ENCODE results near the gene KRR1.
"Not testable (repeated sequence)": the region's sequence is repeated elsewhere in the genome, so short reads cannot be mapped to it uniquely, and the experiment has no call there.

Gene KRR1

DNA sequence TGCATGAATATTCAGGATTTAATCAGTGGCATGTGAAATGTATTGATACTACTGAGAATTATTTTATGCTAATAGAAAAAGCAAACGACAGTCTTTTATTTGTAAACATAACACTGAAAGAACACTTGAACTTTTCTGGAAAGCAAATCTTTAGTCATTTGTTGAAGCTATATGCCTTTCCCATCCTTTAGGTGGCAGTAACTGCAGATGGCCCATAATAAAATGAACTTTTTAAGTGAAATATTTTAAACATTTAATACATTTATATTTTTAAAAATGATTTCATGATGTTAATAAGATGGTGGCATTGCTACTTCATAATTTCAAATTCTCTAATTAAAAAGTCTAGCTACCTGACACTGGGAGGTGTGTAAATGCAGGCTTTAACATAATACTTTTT lies 13.9 kb upstream of the KRR1 start:
- DNase-seq = no peak

DNA sequence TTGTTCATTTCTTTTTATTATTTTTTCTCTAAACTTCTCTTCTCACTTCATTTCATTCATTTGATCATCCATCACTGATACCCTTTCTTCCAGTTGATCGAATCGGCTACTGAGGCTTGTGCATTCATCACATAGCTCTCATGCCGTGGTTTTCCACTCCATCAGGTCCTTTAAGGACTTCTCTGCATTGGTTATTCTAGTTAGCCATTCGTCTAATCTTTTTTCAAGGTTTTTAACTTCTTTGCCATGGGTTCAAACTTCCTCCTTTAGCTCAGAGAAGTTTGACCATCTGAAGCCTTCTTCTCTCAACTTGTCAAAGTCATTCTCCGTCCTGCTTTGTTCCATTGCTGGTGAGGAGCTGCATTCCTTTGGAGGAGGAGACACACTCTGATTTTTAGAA lies 10.7 kb upstream of the KRR1 start:
- not testable (repeated sequence) for DNase-seq

DNA sequence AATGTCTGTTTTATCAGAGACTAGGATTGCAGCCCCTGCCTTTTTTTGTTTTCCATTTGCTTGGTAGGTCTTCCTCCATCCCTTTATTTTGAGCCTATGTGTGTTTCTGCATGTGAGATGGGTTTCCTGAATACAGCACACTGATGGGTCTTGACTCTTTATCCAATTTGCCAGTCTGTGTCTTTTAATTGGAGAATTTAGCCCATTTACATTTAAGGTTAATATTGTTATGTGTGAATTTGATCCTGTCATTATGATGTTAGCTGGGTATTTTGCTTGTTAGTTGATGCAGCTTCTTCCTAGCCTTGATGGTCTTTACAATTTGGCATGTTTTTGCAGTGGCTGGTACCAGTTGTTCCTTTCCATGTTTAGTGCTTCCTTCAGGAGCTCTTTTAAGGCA lies 9.8 kb upstream of the KRR1 start:
- not testable (repeated sequence) for DNase-seq

DNA sequence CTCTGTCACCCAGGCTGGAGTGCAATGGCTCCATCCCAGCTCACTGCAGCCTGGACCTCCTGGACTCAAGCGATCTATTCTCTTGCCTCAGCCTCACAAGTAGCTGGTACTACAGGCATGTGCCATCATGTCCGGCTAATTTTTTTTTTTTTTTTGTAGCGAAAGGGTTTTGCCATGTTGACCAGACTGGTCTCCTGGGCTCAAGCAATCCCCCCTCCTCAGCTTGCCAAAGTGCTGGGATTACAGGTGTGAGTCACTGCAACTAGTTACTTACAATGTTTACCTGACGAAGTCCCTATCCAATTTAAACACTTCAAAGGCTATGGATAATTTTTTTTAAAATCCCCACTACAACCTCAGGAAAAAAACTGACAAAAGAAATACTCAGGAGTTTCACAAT lies 1.8 kb downstream of the KRR1 start:
- no peak for DNase-seq

DNA sequence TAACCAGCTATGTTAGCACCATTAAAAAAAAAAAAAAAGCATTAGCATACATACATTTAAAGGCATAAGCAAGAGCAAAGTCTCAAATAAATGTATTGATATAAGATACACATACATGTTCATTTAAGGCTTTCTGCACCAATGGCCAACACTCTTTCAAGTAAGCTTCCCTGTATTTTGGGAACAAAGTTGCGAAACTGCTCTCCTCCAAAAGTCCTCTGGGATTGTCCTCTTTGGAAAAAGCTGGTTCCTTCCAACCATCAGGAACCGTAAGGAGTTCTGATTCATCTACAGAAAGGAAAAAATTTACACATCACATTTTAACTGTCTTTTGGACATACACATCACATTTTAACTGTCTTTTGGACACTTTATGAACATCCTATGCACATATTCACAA lies 3.2 kb downstream of the KRR1 start:
- DNase-seq = no peak

DNA sequence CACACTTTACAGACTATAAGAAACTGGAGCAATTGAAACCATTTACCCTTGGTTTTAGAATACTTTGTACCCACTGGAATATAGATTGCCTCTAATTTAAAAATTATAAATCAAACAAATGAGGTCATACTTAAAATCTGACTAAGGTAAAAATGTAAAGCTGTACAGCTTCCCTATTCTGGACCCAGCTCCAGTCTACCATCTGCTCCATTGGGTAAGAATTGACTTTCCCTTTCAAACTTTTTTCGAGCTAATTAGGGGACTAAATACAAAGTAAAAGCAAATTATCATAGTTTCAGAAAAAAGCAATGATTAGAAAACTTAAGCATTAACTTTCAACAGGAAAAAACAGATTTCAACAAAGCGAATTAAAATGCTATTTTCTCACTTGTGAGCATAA lies 4.3 kb downstream of the KRR1 start:
- DNase-seq = no peak

DNA sequence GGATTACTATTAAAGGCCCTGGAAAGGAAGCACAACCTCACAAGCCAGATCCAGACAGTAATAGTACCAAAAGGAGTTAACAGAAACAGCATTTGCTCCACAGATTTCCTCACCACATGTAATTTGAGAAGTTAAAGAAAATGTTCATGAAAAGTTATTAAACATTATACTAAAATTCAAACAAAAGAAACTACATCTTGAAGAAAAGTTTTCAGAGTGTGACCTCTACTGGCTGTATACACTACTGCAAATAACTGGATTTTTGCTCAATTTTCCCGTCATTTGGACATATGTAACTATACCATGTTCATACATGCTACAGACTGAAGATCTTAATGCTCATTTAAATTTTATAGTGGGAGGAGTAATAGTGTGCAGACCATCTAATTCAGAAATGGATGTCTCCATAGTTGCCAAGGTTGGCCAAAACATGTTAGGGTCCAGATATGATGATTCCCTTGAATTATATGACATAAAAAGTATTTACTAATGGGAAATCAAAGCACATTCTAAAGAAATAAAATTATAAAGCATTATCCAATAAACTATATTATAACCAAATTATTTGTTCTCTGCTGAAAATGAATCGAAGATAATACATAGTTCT lies 5.6 kb downstream of the KRR1 start:
- no peak for DNase-seq

DNA sequence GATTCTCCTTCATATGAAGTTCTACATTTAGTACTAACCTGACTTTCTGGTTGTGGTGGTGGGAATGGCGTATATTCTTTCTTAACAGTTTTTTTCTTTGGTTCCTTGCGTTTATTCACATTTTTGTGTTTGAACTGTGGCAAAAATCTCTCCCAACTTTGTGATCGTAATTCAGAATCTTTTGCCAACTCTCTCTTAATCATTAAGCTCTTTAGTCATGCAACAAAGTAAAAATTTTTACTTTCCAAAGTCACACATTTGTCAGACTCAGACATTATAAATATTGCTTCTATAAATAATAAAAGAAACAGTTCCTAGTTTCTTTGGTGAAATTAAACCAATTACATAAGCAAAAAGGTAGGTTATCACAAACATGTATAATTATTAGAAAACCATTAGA lies 7.5 kb downstream of the KRR1 start:
- DNase-seq = no peak

DNA sequence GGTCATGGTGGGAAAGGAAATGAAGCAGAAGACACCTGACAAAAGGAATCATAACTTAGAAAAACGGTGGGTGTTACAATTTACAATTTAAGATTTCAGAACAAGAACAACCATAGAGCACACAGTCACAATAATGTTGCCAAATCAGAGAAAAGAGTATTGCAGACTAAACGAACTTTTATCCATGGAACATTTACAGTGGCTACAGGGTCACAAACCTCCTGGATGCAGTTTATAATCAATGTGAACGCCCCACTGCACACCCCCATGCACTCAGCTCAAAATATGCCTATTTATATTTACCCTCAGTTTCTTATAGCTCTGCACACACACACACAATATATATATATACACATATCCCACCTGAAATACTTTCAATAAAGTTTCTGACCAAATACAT lies 8.0 kb downstream of the KRR1 start:
- DNase-seq = no peak

DNA sequence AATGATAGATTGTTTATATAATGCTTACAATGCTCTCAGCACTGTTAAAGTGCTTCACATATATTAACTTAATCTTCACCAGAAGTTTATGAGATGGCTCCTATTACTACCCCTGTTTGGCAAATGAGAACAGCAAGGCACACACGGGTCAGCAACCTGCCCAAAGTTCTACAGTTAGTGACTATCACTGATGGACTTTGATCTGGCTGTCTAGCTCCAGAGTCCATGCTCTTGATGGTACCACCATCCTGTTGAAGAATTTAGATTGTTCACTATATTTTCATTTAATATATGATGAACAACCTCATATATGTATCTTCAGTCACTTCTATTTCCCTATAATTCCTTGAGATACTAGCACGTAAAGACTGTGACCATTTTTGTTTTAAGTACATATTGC lies 20.2 kb downstream of the KRR1 start:
- no peak for DNase-seq

DNA sequence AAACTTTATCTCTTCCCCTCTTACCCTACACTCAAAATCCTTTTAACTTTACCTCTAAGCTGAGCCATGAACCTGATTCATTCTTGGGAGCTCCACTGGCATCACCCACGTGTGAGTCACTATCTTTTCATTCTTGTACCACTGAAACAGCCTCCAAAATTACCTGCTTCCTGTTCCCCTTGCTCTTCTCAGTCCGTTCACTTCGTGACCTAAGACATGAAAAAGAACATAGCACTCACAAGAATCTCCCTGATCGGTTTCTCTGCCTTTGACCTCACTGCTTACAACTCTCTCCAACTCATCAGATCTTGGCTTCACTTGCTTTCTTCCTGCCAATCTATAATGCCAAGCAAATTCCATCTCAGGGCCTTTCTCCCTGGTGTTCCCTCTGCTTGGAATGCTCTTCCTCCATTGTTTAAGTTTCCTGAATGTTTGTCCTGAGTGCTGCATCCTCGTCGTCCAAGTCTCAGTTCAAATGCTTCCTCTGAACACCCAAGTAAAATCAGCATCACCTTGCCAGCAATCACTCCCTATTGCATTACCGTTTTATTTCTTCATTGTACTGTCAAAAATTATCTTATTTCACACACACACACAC lies 21.7 kb downstream of the KRR1 start:
- peak in 2 of 51 donors; percentile 23 to 27 for DNase-seq

DNA sequence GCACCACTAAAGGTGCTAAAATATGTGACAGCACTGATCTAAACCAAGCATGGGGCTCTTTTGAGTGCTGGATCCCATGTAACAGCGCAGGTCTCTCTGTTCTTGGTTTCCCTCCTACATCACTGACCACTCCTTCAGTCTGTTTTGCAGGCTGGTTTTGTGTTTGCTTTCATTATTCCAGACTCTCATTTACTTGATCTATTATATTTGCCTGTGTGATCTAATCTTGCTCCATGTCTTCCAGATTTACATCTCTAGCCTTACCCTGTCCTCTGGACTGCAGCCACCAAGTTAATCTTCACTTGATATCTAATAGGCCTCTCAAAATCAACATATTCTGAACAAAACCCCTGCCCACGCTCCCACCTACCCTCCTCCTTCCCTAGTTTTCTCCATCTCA lies 22.2 kb downstream of the KRR1 start:
- DNase-seq = no peak

DNA sequence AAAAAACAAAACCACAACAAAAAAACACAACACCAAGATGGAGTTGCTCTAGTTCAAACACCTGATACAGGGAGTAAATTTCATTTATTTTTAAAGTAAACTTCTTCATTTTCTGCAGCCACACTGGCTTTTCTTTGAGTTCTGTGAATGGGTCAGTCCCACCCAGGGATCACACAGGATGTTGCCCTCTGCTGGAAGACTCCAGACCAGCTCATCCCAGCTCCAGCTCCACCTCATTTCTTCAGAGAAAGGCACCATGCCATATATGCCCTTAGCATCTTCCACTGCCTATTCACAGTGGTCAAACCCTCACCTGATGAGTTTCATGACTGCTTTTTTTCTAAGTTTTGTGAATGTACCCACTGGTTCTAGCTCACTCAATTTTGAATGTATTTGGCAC lies 22.9 kb downstream of the KRR1 start:
- peak in 6 of 51 donors; percentile 2 to 12 (median 5) for DNase-seq

DNA sequence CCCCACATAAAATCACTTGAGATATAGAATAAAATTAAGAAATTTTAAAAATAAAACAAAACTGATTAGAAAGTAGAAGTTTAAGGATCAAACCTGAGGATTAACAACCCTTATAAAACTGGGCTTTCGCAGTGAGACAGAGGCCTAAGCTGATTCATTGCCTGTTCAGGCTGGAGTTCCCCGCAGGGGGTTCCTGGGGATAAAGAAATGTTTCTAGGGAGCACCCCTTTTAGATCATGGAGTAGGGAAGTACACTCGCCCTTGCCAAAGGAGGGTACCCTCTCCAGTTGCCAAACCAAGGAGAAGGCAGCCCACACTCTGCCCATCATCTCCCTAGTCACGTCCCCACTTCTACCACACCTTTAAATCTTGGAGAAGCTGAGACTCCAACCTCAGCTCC lies 24.1 kb downstream of the KRR1 start:
- DNase-seq = no peak

DNA sequence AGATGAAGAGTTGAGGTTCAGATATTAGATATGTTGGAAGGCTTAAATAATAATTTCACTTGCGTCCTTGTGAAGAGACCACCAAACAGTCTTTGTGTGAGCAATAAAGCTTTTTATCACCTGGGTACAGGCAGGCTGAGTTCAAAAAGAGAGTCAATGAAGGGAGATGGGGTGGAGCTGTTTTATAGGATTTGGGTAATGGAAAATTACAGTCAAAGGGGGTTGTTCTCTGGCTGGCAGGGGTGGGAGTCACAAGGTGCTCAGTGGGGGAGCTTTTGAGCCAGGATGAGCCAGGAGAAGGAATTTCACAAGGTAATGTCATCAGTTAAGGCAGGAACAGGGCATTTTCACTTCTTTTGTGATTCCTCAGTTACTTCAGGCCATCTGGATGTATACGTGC lies 27.0 kb downstream of the KRR1 start:
- not testable (repeated sequence) for DNase-seq

DNA sequence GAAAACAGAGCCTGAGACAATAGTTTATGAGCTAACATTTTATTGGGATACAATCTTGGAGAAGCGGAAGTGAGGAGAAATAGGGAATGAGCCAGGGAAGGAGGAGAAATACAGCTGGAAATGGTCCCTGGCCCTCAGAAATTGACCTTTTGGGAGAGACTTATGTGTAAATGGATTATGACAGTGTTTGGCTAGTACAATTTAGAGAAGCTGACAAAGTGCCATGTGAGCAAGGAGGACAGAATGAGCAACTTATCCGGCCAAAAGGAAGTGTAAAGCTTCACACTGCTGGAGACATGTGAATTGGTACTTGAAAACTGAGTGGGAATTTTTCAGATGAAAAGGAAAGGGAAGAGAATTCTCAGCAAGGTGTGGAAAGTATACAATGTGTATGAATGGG lies 28.0 kb downstream of the KRR1 start:
- no peak for DNase-seq

DNA sequence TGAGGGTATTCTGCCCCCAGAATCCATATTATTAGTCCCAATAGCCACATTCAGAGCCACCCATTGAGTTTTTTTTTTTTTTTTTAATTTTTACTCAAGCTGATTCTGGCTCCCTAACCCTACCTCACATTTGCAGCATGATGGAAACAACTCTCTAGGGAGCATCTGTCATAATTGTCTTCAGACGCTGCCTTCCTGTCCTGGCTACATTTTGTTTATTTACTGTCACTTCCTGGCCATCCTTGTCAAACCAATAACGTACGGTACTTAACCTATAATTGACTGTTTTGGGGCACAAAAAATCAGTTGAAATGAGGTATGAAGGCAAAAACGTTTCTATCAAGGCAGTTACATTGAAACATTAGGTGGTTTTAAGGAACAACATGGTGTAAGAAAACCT lies 28.8 kb downstream of the KRR1 start:
- no peak for DNase-seq

DNA sequence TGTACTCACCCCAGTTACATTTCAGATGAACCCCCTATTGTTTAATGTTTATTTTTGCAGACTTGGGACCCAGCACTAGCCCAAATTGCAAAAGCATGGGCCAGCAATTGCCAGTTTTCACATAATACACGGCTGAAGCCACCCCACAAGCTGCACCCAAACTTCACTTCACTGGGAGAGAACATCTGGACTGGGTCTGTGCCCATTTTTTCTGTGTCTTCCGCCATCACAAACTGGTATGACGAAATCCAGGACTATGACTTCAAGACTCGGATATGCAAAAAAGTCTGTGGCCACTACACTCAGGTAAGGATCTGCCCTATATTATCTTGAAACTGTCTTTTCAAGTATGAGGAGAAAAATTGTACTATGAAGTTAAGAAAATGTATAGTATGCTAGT lies 29.6 kb downstream of the KRR1 start:
- no peak for DNase-seq

DNA sequence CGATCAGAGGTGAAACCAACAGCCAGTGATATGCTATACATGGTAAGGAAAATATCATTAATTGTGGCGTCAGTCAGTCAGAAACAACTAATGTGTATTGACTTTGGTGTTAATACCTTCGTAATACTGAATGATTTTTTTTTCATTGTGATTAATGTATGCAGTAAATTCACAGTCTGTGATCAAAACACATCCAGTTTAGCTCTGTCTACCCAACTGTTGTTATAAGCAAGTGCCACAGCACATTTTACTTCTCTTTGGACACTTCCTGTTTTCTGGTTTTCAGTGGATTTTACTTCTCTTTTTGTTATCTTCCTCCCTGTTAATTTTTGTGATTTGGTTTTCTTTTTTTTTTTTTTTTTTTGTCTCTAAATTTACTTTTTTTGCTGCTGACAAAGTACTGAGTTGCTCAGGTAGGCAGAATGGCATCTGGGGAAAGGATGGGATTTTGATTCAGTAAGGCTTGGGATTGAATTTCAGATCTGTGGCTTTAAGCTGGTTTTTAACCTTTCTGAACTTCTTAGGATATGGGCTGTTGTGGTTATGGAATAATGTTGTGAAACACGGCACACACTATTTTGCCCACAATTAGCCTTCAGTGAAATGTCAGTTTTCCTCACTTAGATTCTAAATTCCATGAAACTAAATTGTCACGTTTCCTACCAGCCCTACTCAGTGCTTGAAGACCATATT lies 30.2 kb downstream of the KRR1 start:
- DNase-seq = no peak

DNA sequence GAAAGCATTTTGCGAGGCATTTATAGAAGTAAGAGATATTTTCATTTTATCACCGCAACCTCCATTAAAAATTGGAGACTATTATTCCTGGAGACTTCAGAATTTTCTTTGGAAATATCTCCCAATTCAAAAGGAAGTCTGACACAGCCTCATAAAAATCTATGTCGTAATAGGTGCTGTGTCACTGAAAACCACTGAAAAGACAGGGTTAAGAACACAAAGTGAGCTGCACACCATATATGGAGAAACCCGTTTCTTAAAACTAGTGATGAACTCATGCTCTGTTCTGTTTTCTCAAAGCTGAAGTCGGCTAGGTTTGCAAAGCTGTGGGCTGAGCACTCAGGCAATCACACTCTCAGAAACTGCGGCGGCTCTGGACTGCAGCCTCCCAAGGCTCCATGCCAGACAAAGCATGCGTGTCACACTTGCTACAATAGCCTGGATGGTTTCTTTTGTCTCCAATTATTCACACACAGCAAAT lies 30.9 kb downstream of the KRR1 start, which contains the start of gene GLIPR1:
Gene GLIPR1, plus strand, starts transcription at position 287 of the 481 bp plus-strand sequence. Its CDS starts 126 bp downstream, at position 413.
- peak in 33 of 51 donors; percentile 1 to 71 (median 18) for DNase-seq

DNA sequence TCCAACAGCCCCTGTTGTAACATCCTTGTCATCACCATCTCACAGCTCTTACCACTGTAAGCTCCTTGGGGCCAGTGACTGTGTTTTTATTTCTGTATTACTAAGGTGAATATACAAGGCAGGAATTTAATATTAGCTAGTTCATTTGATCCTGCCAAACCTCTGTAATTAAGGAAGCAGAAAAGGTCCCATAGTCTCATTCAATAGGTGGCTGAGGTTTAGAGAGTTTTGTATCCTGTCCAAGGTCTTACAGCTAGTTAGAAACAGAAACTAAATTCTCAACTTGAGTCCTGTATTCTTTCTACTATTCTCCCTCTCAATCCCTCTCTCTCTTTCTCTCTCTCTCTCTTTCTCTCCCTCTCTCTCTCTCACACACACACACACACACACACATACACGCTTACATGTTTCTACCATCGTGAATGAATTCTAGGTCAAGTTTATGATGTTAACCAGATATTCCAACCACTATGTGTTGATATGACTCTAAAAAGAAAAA lies 31.4 kb downstream of the KRR1 start:
- DNase-seq = no peak

DNA sequence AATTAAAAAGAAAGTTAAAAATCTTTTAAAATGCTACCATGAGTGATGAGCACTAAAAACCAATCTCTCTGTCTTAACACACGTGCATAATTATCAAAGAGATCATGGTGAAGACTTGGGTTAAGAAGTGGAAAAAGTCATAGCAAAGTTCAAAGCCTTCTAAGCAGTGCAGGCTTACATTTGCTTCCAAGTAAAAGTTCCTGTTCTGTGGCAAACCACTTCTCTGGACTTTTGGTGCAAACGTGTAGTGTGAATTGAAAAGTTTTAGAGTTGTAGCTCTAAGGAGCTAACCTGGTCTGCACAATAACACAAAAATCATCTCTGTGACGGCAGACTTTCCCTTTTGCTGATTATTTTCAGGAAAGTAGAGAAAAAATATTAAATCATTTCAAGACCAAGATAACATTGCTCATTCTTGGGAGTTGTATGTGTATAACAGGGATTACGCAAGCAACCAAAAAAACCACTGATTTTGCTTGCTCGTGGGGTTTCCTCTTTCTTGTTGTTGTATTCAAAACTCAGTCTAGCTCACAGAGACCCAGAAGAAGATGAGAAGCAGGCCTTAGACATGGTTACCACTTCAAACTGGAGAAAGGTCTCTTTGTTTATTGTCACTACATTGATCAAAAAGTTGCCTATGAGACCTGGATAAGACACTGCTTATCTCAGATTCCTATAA lies 33.2 kb downstream of the KRR1 start:
- DNase-seq = peak in 1 of 51 donors; percentile 21
